DMS153 treated with DMSO at 0.1 percent for 48 hours (cell line): ENCODE results near the gene TAF5L.
"Not testable (repeated sequence)": the region's sequence is repeated elsewhere in the genome, so short reads cannot be mapped to it uniquely, and the experiment has no call there.

Experiments used
- DNase-seq: peaks from one replicate; lab custom pipeline; 2025; ENCODE audit not compliant: unreplicated experiment; lab: John Stamatoyannopoulos, UW

TAF5L gene

DNA sequence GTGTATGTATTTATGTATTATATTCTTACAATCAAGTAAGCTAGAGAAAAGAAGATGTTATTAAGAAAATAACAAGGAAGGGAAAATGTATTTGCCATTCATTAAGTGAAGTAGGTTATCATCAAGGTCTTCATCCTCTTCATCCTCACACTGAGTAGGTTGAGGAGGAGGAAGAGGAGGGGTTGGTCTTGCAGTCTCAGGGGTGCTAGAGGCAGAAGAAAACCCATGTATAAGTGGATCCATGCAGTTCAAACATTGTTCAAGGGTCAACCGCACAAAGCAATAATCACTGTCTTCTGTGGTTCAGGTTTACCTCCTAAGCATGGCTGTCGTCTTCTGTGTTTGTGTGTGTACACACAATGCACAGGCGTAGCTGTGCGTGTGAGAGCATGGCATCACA, 17.0 kb upstream of the TAF5L start:
- no peak for DNase-seq

DNA sequence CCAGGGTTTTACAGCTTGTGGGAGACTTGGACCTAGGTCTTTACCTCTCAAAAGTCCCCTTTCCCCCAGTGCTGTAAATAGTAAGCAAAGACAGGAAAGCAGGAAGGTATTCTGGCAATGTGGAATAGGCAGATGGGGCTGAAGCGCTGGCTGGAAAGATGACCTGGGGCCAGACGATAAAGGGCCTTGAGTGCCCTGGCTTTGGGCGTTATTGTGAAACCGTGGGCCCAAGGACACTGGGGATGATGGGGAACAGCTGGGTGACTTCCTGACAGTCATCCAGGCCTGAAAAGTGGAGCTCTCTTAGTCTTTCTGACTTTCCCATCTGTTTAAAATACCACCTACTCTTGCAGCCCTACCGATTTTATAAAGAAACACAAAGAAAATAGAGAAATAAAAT, 16.5 kb upstream of the TAF5L start:
- DNase-seq: no peak

DNA sequence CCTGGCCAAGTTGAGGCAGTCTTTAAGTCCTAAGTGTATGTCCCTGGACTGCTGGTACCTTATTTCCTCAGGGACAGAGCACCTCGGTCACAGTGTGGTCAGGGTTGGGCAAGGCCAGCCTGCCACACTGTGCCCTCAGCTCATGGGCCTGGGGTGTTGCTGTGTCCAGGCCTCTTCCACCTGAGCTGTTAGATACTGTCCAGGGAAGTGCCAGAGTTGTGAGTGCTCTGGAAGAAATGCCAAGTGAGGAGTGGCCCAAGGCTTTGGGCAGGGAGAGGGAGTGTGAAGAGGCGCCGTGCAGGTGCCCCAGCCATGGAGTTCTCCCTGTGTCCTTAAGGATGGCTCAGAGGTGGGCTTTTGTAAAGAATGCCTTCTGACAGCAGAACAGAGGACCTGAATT, 15.4 kb upstream of the TAF5L start:
- no peak for DNase-seq

DNA sequence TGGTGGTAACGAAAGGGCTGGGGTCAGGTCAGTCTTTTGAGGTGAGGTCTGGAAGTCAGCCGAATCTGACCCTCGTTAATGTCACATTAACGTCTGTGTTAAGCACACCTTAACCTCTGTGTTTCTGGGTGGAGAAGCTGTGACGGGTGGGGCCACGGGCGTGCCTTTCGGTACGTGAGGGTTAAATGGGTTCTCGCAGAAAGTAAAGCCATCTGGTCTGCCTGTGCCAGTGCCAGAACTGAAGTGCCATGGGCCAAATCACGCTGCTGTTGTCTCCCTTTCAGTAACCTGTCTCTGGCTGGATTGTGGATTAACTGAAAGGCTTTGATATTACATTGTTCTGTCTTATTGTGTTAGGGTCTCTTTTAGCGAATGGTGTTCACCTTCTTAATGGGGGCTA, 14.5 kb upstream of the TAF5L start:
- DNase-seq: no peak

DNA sequence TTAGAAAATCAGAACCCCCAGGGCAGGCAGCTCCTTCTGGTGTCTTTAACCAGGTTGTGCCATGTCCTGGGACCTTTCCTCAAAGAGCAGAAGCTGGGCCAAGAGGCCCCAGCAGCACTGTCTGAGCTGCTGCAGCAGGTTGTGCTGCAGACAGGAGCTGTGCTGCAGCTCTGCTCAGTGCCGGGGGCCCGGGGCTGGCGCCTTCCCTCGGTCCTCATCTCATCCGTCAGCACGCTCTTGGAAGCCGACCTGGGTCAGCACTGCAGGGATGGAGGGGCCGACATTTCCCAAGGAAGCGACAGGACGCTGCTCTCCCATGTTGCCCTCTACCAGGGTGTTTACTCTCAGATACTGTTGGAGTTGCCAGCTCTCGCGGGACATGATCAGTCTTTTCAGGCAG, 11.8 kb upstream of the TAF5L start:
- no peak for DNase-seq

DNA sequence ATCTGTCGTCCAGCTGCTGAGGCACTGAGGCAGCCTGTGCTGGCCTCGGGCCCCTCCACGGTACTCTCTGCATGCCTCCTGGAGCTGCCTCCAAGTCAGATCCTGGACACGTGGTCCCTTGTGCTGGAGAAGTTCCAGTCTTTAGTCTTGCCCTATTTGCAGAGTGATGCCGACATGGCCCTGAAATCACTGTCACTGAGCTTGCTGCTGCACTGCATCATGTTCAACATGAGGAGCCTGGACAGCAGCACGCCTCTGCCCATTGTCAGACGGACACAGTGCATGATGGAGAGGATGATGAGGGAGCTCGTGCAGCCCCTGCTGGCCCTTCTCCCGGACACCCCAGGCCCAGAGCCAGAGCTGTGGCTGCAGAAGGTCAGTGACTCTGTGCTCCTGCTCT, 10.1 kb upstream of the TAF5L start:
- no peak for DNase-seq

DNA sequence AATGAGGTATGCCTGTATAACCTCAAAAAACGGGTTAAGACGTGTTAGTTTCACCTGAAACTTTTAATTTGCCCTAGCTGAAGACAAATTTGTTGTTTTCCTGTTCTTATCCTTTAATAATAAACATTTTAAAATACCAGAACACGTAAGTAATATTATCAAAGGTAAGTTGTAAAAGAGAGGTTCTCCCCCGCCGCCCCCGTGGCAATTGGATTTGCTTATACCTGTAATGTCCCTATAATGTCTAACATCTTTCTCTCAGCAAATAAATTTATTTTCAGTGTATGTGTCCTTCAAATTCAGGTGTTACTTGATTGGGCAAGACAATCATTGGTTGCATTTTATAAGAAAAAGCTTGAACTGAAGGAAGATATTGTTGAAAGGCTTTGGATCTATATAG, 6.0 kb upstream of the TAF5L start:
- no peak for DNase-seq

DNA sequence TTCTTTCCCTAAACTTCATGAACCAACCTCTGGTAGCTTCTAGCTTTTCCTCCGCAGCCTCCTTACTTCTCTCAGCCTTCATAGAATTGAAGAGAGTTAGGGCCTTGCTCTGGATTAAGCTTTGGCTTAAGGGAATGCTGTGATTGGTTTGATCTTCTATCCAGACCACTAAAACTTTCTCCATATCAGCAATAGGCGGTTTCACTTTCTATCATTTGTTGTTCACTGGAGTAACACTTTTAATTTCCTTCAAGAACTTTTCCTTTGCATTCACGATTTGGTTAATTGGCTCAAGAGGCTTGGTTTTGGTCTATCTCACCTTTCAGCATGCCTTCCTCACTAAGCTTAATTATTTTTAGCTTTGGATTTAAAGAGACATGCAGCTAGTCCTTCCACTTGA, 5.2 kb upstream of the TAF5L start:
- DNase-seq: no peak

DNA sequence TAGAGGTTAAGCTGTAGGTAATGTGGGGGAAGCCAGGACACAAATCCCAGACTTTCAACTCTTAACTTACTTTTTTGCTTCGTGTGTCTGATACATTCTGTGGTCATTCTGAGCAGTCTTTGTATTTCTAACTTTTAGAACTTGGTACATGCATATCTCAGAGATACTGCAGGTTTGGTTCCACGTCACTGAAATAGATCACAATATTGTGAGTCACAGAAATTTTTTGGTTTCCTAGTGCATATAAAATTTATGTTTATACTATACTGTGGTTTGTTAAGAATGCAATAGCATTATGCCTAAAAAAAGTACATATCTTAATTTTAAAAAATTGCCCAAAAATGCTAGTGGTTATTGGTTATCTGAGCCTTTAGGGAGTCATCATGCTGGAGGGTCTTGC, 3.3 kb upstream of the TAF5L start:
- no peak for DNase-seq

DNA sequence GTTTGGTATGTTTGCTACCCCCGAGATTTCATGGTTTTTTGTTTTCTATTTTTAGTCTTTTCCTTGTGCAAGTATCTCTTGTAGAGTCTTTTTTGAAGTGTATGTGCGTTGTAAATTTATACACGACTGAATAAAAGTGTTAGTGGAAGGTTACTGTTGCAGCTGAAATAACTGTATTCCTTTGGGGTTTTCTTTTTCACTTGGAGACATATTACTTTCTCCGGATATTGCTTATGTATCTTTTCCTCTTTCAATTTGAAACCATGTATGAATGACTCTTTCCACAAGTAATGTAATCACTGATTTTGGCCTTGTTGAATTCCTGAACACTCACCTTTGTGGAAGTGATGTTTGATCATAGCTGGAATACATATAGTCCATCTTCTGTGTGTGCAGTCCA, 1.1 kb upstream of the TAF5L start:
- peak; percentile 21 for DNase-seq

DNA sequence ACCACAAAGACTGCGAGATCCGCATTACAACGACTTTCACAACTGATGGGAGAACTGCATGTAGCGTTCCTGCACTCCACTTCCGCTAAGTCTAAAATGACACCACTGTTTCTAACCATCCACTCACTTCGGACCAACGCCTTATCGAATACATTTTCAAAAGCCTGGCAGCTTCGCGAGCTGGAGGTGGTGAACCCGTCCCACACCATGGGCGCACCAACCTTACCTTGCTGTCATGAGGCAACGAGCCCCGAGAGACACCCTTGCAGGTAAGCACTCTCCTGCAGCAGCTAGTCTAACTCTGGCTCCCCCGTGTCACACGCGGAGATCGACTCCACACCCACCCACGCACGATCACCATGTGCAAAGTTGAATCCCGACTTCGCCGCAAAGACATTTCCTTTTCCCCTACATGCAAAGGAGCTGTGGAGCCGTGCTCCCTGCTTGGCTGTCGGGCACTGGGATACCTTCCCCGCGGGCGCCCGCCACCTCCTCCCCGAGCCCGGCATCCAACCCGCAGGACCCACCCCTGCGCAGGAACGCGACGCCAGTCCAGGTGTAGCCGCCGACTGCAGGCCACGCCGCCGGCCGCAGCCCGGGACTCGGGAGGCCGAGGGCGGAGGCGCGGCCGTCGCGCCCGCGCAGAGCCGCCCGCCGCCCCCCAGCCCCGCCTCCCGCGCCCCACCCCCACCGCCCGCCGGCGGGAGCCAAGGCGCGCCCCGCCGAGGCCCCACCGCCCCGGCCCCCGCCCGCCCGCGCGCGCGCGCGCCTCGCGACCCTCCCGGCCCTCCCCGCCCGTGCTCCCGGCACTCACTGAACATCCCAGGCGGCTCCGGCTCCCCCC, 629 bp downstream of the TAF5L start:
- peak; percentile 23 for DNase-seq

DNA sequence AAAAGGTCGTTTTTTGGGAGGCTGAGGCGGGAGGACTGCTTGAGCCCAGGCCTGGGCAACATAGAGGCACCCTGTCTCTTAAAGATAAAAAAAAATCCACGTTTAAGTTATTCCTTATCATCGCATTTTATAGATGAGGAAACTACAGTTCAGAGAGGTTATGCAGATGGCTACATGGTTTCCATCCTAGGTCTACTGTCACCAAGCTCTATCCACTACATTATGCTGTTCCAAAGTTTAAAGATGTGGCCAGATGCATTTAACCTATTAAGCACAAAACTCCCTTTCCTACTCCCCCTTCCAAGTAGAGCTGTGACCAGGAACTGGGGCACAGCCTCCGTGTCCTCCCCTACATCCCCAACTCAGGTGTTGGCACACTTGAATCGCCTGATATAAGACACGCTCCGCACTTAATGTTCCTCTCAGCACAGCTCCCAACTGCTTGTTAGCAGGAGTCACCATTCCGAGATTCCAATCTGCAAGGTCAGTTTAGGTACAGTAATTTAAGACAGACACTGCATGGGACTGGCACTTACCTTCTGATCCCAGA, 1.3 kb downstream of the TAF5L start:
- no peak for DNase-seq

DNA sequence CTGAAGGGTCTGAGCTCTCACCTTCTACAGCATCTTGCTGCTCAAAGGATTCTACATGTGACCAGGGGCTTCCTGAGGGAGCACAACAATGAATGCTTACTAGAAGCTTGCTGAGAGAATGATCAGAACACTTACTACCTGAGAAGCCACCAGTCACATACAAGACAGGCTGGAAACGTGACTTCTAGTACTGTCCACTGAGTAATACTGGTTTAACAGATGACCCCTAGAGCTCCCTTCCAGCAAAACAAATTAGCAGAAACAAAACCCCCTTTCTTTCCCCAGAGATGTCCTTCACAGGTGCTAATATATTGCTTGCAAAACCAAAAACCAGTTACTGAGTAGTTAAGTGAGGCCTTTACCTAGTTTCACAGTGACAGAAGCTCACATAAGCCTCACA, 2.1 kb downstream of the TAF5L start:
- DNase-seq: no peak

DNA sequence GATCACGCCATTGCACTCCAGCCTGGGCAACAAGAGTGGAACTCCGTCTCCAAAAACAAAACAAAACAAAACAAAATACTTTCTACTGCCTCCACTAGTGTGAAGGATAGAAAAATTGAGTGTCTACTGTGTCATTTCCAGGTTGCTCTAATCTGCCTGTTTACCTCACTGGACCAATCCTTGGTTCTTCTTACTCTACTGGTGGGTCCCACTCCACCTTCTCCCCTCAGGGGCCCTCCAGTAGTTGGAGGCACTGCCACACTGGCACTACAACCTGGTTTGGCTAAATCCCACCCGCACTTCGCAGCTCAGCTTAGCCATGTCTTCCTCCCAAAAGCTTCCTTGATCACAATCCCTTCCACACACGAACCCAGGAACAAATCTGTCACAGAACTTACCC, 2.7 kb downstream of the TAF5L start:
- no peak for DNase-seq

DNA sequence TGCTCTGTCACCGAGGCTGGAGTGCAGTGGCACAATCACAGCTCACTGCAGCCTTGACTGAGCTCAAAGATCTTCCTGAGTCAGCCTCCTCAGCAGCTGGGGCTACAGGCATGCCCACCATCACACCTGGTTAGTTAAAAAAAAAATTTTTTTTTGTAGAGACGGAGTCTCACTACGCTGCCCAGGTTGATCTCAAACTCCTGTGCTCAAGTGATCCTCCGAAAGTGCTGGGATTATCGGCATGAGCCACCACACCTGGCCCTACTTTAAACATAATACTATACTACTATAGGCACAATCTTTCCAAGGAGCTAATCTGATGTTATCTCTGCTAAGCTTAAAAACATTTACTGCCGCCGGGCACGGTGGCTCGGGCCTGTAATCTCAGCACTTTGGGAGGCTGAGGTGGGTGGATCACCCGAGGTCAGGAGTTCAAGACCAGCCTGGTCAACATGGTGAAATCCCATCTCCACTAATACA, 3.2 kb downstream of the TAF5L start:
- DNase-seq: not testable (repeated sequence)

DNA sequence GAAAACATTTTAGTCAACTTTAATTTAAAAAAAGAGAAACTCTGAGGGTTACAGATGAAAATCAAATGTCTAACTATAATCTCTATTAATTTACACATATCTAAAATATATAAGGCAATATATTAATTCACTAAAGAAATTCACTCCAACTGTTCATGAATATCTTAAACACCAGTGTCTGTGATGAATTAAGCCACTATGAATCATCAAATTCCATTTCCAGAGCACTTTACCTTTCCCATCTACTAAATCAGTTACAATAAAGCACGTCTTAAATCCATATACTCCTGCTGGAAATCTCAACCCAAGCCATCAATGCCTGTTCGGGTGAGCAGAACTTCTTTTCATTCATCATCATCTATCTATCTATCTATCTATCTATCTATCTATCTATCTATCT, 4.3 kb downstream of the TAF5L start:
- no peak for DNase-seq

DNA sequence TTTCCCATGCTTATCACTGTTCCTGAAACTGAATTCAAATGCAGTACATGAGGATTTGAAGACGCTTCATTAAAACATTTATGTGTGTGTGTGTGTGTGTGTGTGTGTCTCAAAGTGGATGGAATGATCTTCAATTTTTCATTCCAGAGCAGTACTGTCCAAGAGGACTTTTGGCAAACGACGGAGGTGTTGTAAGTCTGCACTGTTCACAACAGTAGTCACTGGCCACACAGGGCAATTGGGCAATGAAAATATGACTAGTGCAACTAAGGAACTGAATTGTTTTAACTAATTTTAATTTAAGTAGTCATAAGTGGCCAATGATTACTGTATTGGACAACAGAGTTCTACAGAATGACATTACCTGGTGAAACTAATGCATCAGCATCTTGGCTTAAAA, 5.0 kb downstream of the TAF5L start:
- DNase-seq: no peak

DNA sequence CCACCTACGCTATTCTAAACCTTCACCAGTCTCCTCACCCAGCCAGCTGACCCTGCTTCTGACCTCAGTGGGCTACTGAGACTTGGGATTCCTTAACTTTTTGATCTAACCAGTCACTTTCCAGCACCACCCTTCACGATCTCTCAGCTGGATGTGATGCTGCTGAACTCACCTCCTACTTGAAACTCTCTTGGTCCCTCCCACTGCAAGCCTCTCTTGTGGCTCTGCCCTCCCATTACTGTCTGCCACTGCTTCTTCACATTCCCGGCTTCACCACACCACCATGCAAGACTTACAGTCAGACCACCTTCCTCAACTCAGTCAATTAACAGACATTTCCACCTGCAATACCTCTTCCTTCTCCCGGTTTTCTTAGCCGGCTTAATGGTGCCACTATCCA, 6.3 kb downstream of the TAF5L start:
- DNase-seq: no peak

DNA sequence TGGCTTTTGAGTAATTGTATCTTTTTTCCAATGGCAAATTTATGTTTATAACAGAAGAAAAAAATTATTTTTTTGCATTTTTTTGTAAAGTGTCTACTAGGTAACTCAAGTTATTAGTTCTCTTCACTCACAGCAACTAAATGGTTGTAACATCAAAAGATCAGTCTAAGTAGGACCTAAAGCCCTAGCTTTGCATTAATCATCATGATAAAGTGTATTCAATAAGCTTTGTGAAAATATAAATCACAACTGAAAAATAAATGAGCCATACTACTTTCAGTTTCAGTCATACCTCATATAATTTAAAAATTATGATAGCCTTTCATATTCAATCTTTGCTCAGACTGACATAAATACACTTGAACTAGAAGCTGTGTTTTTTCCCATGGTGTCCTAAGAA, 6.9 kb downstream of the TAF5L start:
- DNase-seq: no peak

DNA sequence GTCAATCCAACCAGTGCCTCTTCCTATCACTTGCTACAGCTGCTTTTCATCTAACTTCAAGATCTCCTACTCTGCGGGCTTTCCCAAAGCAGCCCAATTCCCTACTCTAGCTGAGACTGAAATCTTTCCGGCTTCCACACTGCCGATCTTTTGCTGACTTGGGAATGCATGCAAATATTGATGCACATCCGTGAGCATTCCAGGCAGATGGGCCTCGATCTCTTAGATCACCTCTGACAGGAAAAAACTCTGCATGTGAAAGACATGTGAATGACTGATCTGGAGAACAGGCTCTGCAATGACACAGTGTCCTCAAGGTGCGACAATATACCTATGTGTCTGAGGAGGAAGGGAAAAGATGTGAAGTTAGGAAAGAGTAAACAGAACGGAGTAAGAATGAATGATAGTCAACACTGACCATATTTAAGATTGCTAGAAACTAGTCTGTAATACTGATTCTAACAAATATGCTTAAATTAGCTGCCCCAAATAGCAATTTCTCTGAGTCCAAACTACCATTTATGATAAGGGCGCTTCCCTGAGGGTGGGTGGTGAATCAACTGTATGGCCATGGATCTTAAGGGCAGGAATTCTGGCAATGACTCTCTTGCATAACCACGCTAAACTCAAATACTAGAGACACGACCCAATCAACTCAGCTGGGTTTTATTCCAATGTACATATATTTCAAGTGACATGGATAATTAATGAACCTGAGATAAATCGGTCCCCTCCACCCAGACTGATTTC, 8.4 kb downstream of the TAF5L start:
- no peak for DNase-seq

DNA sequence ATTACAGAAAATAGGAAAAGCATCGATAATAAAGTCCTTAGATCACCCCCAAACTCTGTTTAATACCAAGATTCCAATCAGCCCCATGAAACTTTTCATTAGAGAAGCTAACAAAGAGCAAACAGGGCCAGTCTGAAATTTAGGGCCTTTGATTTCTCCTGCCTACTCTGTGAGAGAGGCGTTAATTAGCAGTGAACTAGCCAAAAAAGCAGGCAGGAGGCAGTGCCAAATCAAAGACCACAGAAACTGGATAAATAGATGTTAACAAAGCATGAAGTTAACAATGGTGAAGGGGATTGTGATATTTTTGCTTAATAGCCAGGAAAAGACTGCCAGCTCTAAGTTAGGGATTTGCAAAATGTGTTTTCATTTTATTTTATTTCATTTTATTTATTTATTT, 11.2 kb downstream of the TAF5L start:
- no peak for DNase-seq

DNA sequence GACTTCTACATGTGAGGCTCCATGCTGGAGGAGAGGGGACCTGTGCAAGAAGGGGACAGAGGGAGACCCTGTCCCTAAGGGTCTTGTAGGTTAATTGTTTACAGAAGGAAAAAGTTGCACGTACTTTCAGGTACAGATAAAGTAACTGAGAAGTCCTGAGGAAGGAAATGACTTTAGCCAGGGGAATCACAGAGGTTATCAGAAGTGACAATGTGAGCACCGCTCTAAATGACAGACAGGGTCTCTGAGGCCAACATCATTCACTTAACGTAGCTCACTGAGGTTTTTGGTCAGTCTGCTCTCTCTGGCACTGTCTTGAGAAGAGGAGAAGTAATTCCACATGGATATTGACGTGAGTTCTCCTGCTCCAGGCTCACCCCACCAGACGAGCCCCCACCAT, 12.0 kb downstream of the TAF5L start:
- DNase-seq: no peak
